GM12878 (cell line): ENCODE data around the gene TRMO. TPM values are rescaled to one million over a fixed set of nuclear protein-coding genes. Genes with fewer than 3 reads are reported as not detected.

Source experiments
- ATAC-seq: fragments of 200-7000 bp; cut with Tn5 transposase; 3 replicates; pipeline ENCODE4 v1.9.1; 2020; ENCODE audit warnings: mild to moderate bottlenecking, moderate library complexity
- BruUV-seq: library from RNA; stranded (reverse); fragments of 400-500 nt; replicated peaks from 2 replicates; lab custom pipeline; 2021; lab: Mats Ljungman, UMichigan
- CTCF ChIA-PET: fragments of 300-600 bp; sonication (Branson Sonifier 250); formaldehyde crosslinking; extraction: SDS; loops from one replicate; lab custom pipeline; 2021; ENCODE audit warnings: inconsistent platforms; lab: Yijun Ruan, JAX
- POLR2A ChIA-PET: fragments of 350-600 bp; formaldehyde crosslinking; extraction: SDS; loops from one replicate; lab custom pipeline; 2021; ENCODE audit warnings: inconsistent platforms; lab: Charles Lee
- RAD21 ChIA-PET: fragments of 300-600 bp; sonication (Branson Sonifier 250); formaldehyde crosslinking; loops from one replicate; lab custom pipeline; 2023; ENCODE audit warnings: antibody characterized with exemption; ENCODE audit not compliant: unreplicated experiment; lab: Charles Lee
- SMC1A ChIA-PET: fragments of 300-600 bp; sonication (Branson Sonifier 250); formaldehyde crosslinking; loops from one replicate; lab custom pipeline; 2023; ENCODE audit not compliant: unreplicated experiment, uncharacterized antibody; lab: Charles Lee
- DNase-seq: peaks from one replicate; pipeline ENCODE4 v3.0.0-alpha.2; 2011; ENCODE audit warnings: low read depth, low spot score
- FAIRE-seq: peaks from 3 replicates; lab custom pipeline; 2011; peaks lifted over from hg19 to GRCh38; lab: Jason Lieb, UNC
- H2AFZ ChIP-seq: 2 replicates; pipeline ENCODE4 v1.6.0; 2011; ENCODE audit warnings: low read depth, low read length, control low read depth; ENCODE audit not compliant: control insufficient read depth
- H3K27ac ChIP-seq: 2 replicates; pipeline ENCODE4 v1.5.1; 2011; ENCODE audit warnings: control low read depth; ENCODE audit not compliant: control insufficient read depth, insufficient read depth
- H3K27me3 ChIP-seq, 2 experiments: replicated peaks in 1 of 2; 2 replicates each; pipeline versions ENCODE4 v1.6.0 to v1.6.1; 2011; ENCODE audit warnings: low read length in 1 of 2; ENCODE audit not compliant: control insufficient read depth in 2 of 2, insufficient read depth in 2 of 2
- H3K36me3 ChIP-seq, 2 experiments: 2 replicates each; pipeline ENCODE4 v1.5.1; 2011; ENCODE audit warnings: low read length in 1 of 2; ENCODE audit not compliant: control insufficient read depth in 2 of 2, insufficient read depth in 2 of 2
- H3K4me1 ChIP-seq: 2 replicates; pipeline ENCODE4 v1.6.1; 2011; ENCODE audit warnings: mild to moderate bottlenecking, low read length, moderate library complexity, mixed read lengths; ENCODE audit not compliant: control insufficient read depth, insufficient read depth
- H3K4me2 ChIP-seq: 2 replicates; pipeline ENCODE4 v1.6.0; 2011; ENCODE audit warnings: control low read depth; ENCODE audit not compliant: control insufficient read depth, insufficient read depth
- H3K4me3 ChIP-seq: fragments of 200-600 bp; sonication (generic); 2 replicates; pipeline ENCODE4 v1.5.1; 2016
- H3K79me2 ChIP-seq: 2 replicates; pipeline ENCODE4 v1.6.0; 2011; ENCODE audit warnings: low read length; ENCODE audit not compliant: control insufficient read depth, insufficient read depth
- H3K9ac ChIP-seq: 2 replicates; pipeline ENCODE4 v1.8.0; 2011; ENCODE audit warnings: low read length, control low read depth, mixed read lengths; ENCODE audit not compliant: control insufficient read depth, insufficient read depth
- H3K9me3 ChIP-seq: replicated peaks from 3 replicates; pipeline ENCODE4 v1.5.1; 2011; ENCODE audit warnings: mild to moderate bottlenecking, low read length; ENCODE audit not compliant: control insufficient read depth, insufficient read depth
- H4K20me1 ChIP-seq: 2 replicates; pipeline ENCODE4 v1.6.0; 2011; ENCODE audit not compliant: control insufficient read depth, insufficient read depth
- CHD2 ChIP-seq: IDR thresholded peaks from 2 replicates; pipeline ENCODE4 v1.6.1; 2011; ENCODE audit warnings: low read depth, low read length, improper control_type of control experiment, borderline replicate concordance
- ESRRA ChIP-seq: IDR thresholded peaks from 2 replicates; pipeline ENCODE4 v1.6.1; 2012; ENCODE audit warnings: mild to moderate bottlenecking, low read length, improper control_type of control experiment
- EZH2 ChIP-seq: IDR thresholded peaks from 2 replicates; pipeline ENCODE4 v1.6.1; 2012; ENCODE audit warnings: low read depth, mild to moderate bottlenecking, control low read depth, inconsistent platforms, low read length, borderline replicate concordance; ENCODE audit not compliant: control insufficient read depth
- HDAC6 ChIP-seq: fragments of 200-600 bp; sonication (generic); IDR thresholded peaks from one replicate; pipeline ENCODE4 v1.8.0; 2017; ENCODE audit warnings: antibody characterized with exemption; ENCODE audit not compliant: unreplicated experiment
- MTA3 ChIP-seq: IDR thresholded peaks from 2 replicates; pipeline ENCODE4 v1.6.1; 2012; ENCODE audit warnings: low read length, inconsistent platforms, borderline replicate concordance
- RCOR1 ChIP-seq: conservative IDR thresholded peaks from 2 replicates; pipeline ENCODE4 v1.6.1; 2012; ENCODE audit warnings: low read depth, low read length, improper control_type of control experiment
- REST ChIP-seq: IDR thresholded peaks from 2 replicates; pipeline ENCODE4 v1.6.1; 2012; ENCODE audit warnings: mild to moderate bottlenecking, low read depth, low read length
- SMAD5 ChIP-seq: IDR thresholded peaks from 2 replicates; pipeline ENCODE4 v1.6.1; 2016; ENCODE audit warnings: antibody characterized with exemption, low read depth
- STAT3 ChIP-seq: IDR thresholded peaks from 2 replicates; pipeline ENCODE4 v1.6.1; 2011; ENCODE audit warnings: low read depth, low read length, improper control_type of control experiment
- TCF3 ChIP-seq: IDR thresholded peaks from 2 replicates; pipeline ENCODE4 v1.6.1; 2012; ENCODE audit warnings: low read depth, mild to moderate bottlenecking, low read length, borderline replicate concordance; ENCODE audit not compliant: insufficient read depth
- ZBTB33 ChIP-seq: fragments of 450-650 bp; IDR thresholded peaks from 2 replicates; pipeline ENCODE4 v1.6.1; 2017; ENCODE audit warnings: mild to moderate bottlenecking
- WGBS: methylation state at CpG from one replicate; pipeline ENCODE4 v1.1.6; 2016; ENCODE audit warnings: low lambda C conversion rate; ENCODE audit not compliant: insufficient replicate concordance, insufficient coverage; ENCODE audit errors: missing lambda C conversion rate; 5-methylcytosine and 5-hydroxymethylcytosine counted together
- in situ Hi-C: fragments of 300-500 bp; cut with MboI; formaldehyde crosslinking; loops from 9 replicates; pipeline ENCODE4 v1.14.3; 2018; ENCODE audit warnings: mixed read lengths
- intact Hi-C: fragments of 100-400 bp; cut with micrococcal nuclease; formaldehyde crosslinking; loops from one replicate; pipeline ENCODE4 v1.14.2; 2022; ENCODE audit not compliant: unreplicated experiment
- polyA plus RNA-seq, 11 experiments: library from polyadenylated mRNA; depleted of rRNA in 4 of 11; unstranded in 6 of 11; stranded (reverse) in 5 of 11; fragments of >200 nt; fragmentation: Nextera tagmentation in 4 of 11; fragmentation: Illumina TruSeq in 1 of 11; extraction: Ambion mirVana in 4 of 11; extraction: Trizol in 1 of 11; gene quantifications; 1 replicate in 1 of 11; 2 replicates in 10 of 11; pipeline versions ENCODE4 v1.2.1 to v1.2.3, GENCODE V29; 2011 to 2016; ENCODE audit warnings: inconsistent platforms in 2 of 11, missing spikeins in 2 of 11, low read depth in 1 of 11
- total RNA-seq, 4 experiments: library from RNA; depleted of rRNA in 3 of 4; stranded (reverse); fragments of >200 nt in 3 of 4; fragmentation: Illumina TruSeq in 1 of 4; extraction: Trizol in 1 of 4; gene quantifications; 2 replicates each; pipeline versions ENCODE4 v1.2.1 to v1.2.3, GENCODE V29; 2013 to 2021

TRMO gene
- total and polyA plus RNA-seq, 10 of the 15 experiments (the other 5 are each of a cell fraction or from before 2014, with no cell fraction given) = 5.8 to 23.6 (median 15.3) TPM

GRCh38 chr9:97895211-97895610 is 27.1 kb downstream of the TRMO start:
- ATAC-seq = no peak
- no peak for DNase-seq
- FAIRE-seq = no peak
- TF ChIP-seq HDAC6 = no peak
- TF ChIP-seq MTA3 = no peak
- TF ChIP-seq RCOR1 = no peak
- no peak for TF ChIP-seq STAT3
- no peak for TF ChIP-seq SMAD5
- no peak for TF ChIP-seq CHD2
- TF ChIP-seq EZH2 = no peak
- TF ChIP-seq ZBTB33 = no peak
- TF ChIP-seq TCF3 = no peak
- no peak for TF ChIP-seq REST
- no peak for TF ChIP-seq ESRRA
- H3K9ac ChIP-seq = no peak overlapping the region
- ChIA-PET RAD21 (no interaction called here), SMC1A (interaction anchor here (0.5 kb wide), 1 partner anchor 131 kb away, joined by 3 read pairs; no protein-coding TSS in a partner anchor), POLR2A (no interaction called here), CTCF (no interaction called here)
- no peaks in the 10 kb centered on the region for H3K4me1 ChIP-seq
- in situ Hi-C loops = no loop called here
- no peaks in the 10 kb centered on the region for H3K9me3 ChIP-seq
- H2AFZ ChIP-seq = no peak overlapping the region
- no peaks in the 10 kb centered on the region for H3K79me2 ChIP-seq
- 0% methylated on average over 1 of the region's 1 CpG for WGBS
- intact Hi-C loops = no loop called here
- H4K20me1 ChIP-seq = no peaks in the 10 kb centered on the region
- BruUV-seq = no TSS peak
- H3K36me3 ChIP-seq = no peaks in the 10 kb centered on the region; a peak in 1 of 4 replicates
- H3K27me3 ChIP-seq = no peaks in the 10 kb centered on the region
- no peak overlapping the region for H3K27ac ChIP-seq
- no peak overlapping the region for H3K4me2 ChIP-seq
- no peak overlapping the region for H3K4me3 ChIP-seq
